Fibroblast of lung (primary cell): Measurements from ENCODE around the gene ZBTB17. TPM values are rescaled to one million over a fixed set of nuclear protein-coding genes. Genes with fewer than 3 reads are reported as not detected.
A peak's percentile ranks its signal among the peaks of the same experiment; 100 is the strongest.

ENCODE experiments used
- DNase-seq, 2 donors: peaks; one replicate each; pipeline versions ENCODE4 v3.0.0 to v3.0.0-alpha.2; 2010; ENCODE audit warnings: low read depth in 2 of 2
- H2AFZ ChIP-seq: 2 replicates; pipeline ENCODE4 v1.5.1; 2012; ENCODE audit warnings: low read length, control low read depth, inconsistent platforms
- H3K27ac ChIP-seq: 2 replicates; pipeline ENCODE4 v1.5.1; 2011; ENCODE audit warnings: low read length, control low read depth; ENCODE audit not compliant: insufficient read depth
- H3K27me3 ChIP-seq: 2 replicates; pipeline ENCODE4 v1.5.1; 2011; ENCODE audit warnings: mild to moderate bottlenecking, low read length; ENCODE audit not compliant: control insufficient read depth, insufficient read depth
- H3K36me3 ChIP-seq: 2 replicates; pipeline ENCODE4 v1.5.1; 2011; ENCODE audit warnings: low read length; ENCODE audit not compliant: control insufficient read depth, insufficient read depth
- H3K4me1 ChIP-seq: 2 replicates; pipeline ENCODE4 v1.5.1; 2011; ENCODE audit warnings: low read length; ENCODE audit not compliant: control insufficient read depth, insufficient read depth; ENCODE audit errors: extremely low read depth
- H3K4me2 ChIP-seq: 2 replicates; pipeline ENCODE4 v1.5.1; 2011; ENCODE audit warnings: low read length, control low read depth; ENCODE audit not compliant: insufficient read depth; ENCODE audit errors: extremely low read depth
- H3K4me3 ChIP-seq, 4 experiments: fragments of 200-600 bp in 1 of 4; sonication (generic) in 1 of 4; replicated peaks in 1 of 4; 2 replicates each; pipeline ENCODE4 v1.5.1; 2011 to 2016; ENCODE audit warnings: low read length in 4 of 4, low read depth in 3 of 4, mild to moderate bottlenecking in 3 of 4, control low read depth in 2 of 4, inconsistent platforms in 1 of 4, mixed read lengths in 1 of 4; ENCODE audit not compliant: insufficient read depth in 1 of 4; ENCODE audit errors: control extremely low read depth in 1 of 4
- H3K79me2 ChIP-seq: 2 replicates; pipeline ENCODE4 v1.5.1; 2012; ENCODE audit warnings: mild to moderate bottlenecking, low read length, inconsistent platforms; ENCODE audit not compliant: control insufficient read depth, insufficient read depth
- H3K9ac ChIP-seq: 2 replicates; pipeline ENCODE4 v1.5.1; 2011; ENCODE audit warnings: mild to moderate bottlenecking, low read length, control low read depth; ENCODE audit not compliant: insufficient read depth
- H3K9me3 ChIP-seq: 2 replicates; pipeline ENCODE4 v1.5.1; 2012; ENCODE audit warnings: low read depth, low read length; ENCODE audit not compliant: control insufficient read depth, insufficient read depth
- H4K20me1 ChIP-seq: 2 replicates; pipeline ENCODE4 v1.5.1; 2011; ENCODE audit warnings: low read length; ENCODE audit not compliant: control insufficient read depth, insufficient read depth; ENCODE audit errors: extremely low read depth
- CTCF ChIP-seq, 2 donors: IDR thresholded peaks in 1 of 2; conservative IDR thresholded peaks in 1 of 2; 1 replicate in 1 of 2; 2 replicates in 1 of 2; pipeline ENCODE4 v1.5.1; 2011 to 2012; ENCODE audit warnings: low read length in 2 of 2, control low read depth in 1 of 2, inconsistent platforms in 1 of 2, low read depth in 1 of 2, mild to moderate bottlenecking in 1 of 2
- EZH2 ChIP-seq: IDR thresholded peaks from 2 replicates; pipeline ENCODE4 v1.5.1; 2012; ENCODE audit warnings: low read length, control low read depth, mild to moderate bottlenecking; ENCODE audit errors: missing control alignments
- polyA plus RNA-seq, 2 donors: library from polyadenylated mRNA; depleted of rRNA in 1 of 2; stranded (reverse) in 1 of 2; unstranded in 1 of 2; fragments of >200 nt; gene quantifications; 2 replicates each; pipeline ENCODE4 v1.2.1, GENCODE V29; 2011 to 2012; ENCODE audit warnings: missing spikeins in 1 of 2
- total RNA-seq: library from RNA; depleted of rRNA; stranded (reverse); fragments of >200 nt; gene quantifications from 2 replicates; pipeline ENCODE4 v1.2.1, GENCODE V29; 2014

ZBTB17 gene
- total and polyA plus RNA-seq, 2 donors (not counting 1 experiment from before 2014, with no cell fraction given), result 12.6 to 54.3 TPM

GRCh38 chr1:15963968-15964648, 11.8 kb downstream of the ZBTB17 start:
- DNase-seq, result no peak
- Histone ChIP-seq H3K4me2 (no peak overlapping the region), H4K20me1 (no peaks in the 10 kb centered on the region), H3K4me1 (peaks cover 24% of the 10 kb centered on the region), H2AFZ (no peak overlapping the region), H3K36me3 (peaks cover 8% of the 10 kb centered on the region), H3K27ac (no peak overlapping the region), H3K4me3 (no peak overlapping the region), H3K9ac (no peak overlapping the region), H3K79me2 (peaks cover 64% of the 10 kb centered on the region), H3K27me3 (no peaks in the 10 kb centered on the region), H3K9me3 (no peaks in the 10 kb centered on the region)
- TF ChIP-seq EZH2 (no peak), CTCF (conservative IDR thresholded peaks at IDR 0.05 in 1 of 2, IDR thresholded peaks at IDR 0.05 in 1 of 2; ENCODE audit: low read depth in 1 of 2, low read length in 2 of 2) (no peak)

GRCh38 chr1:15963363-15963967, 12.4 kb downstream of the ZBTB17 start:
- Histone ChIP-seq H3K4me1 (peaks cover 30% of the 10 kb centered on the region), H4K20me1 (no peaks in the 10 kb centered on the region), H3K9ac (no peak overlapping the region), H3K4me3 (no peak overlapping the region), H3K27me3 (no peaks in the 10 kb centered on the region), H2AFZ (no peak overlapping the region), H3K9me3 (no peaks in the 10 kb centered on the region), H3K36me3 (peaks cover 4% of the 10 kb centered on the region), H3K4me2 (no peak overlapping the region), H3K27ac (no peak overlapping the region), H3K79me2 (peaks cover 63% of the 10 kb centered on the region)
- DNase-seq, result no peak
- no peak for TF ChIP-seq CTCF (conservative IDR thresholded peaks at IDR 0.05 in 1 of 2, IDR thresholded peaks at IDR 0.05 in 1 of 2; ENCODE audit: low read depth in 1 of 2, low read length in 2 of 2)
- TF ChIP-seq EZH2, result no peak

GRCh38 chr1:15962671-15963362, 13.1 kb downstream of the ZBTB17 start:
- H3K4me1 ChIP-seq, result peaks cover 32% of the 10 kb centered on the region
- no peaks in the 10 kb centered on the region for H4K20me1 ChIP-seq
- H3K27me3 ChIP-seq, result no peaks in the 10 kb centered on the region
- H2AFZ ChIP-seq, result no peak overlapping the region
- H3K36me3 ChIP-seq, result no peaks in the 10 kb centered on the region
- peak in 1 of 2 donors; percentile 52 for DNase-seq
- H3K27ac ChIP-seq, result no peak overlapping the region
- no peak overlapping the region for H3K4me3 ChIP-seq
- peaks cover 61% of the 10 kb centered on the region for H3K79me2 ChIP-seq
- no peaks in the 10 kb centered on the region for H3K9me3 ChIP-seq
- no peak overlapping the region for H3K4me2 ChIP-seq
- TF ChIP-seq CTCF (conservative IDR thresholded peaks at IDR 0.05 in 1 of 2, IDR thresholded peaks at IDR 0.05 in 1 of 2; ENCODE audit: low read depth in 1 of 2, low read length in 2 of 2) (no peak), EZH2 (no peak)
- no peak overlapping the region for H3K9ac ChIP-seq
